ENCODE results near the gene TRAPPC14.

Gene TRAPPC14

GRCh38 chr7:100171840-100172239, 13.3 kb upstream of the TRAPPC14 start:
- no peak for DNase-seq

GRCh38 chr7:100171087-100171681, 12.7 kb upstream of the TRAPPC14 start:
- no peak for DNase-seq

GRCh38 chr7:100170101-100170897, 11.8 kb upstream of the TRAPPC14 start:
- DNase-seq: no peak

GRCh38 chr7:100169147-100169850, 10.8 kb upstream of the TRAPPC14 start:
- no peak for DNase-seq

- no peak for DNase-seq
Observed at GRCh38 chr7:100167912-100168323, 9.4 kb upstream of the TRAPPC14 start.

GRCh38 chr7:100166970-100167911, 8.7 kb upstream of the TRAPPC14 start:
- DNase-seq: no peak

GRCh38 chr7:100166317-100166940, 7.9 kb upstream of the TRAPPC14 start:
- no peak for DNase-seq

GRCh38 chr7:100163871-100164270, 5.3 kb upstream of the TRAPPC14 start:
- DNase-seq: no peak

GRCh38 chr7:100163006-100163531, 4.5 kb upstream of the TRAPPC14 start:
- no peak for DNase-seq

- no peak for DNase-seq
Observed at GRCh38 chr7:100160067-100160466, 1.5 kb upstream of the TRAPPC14 start.

GRCh38 chr7:100159099-100159623, 638 bp upstream of the TRAPPC14 start:
- no peak for DNase-seq

- DNase-seq: no peak
Observed at GRCh38 chr7:100157334-100158228, 942 bp downstream of the TRAPPC14 start.

GRCh38 chr7:100157069-100157333, 1.5 kb downstream of the TRAPPC14 start:
- DNase-seq: no peak

- DNase-seq: no peak
Observed at GRCh38 chr7:100156331-100157068, 2.0 kb downstream of the TRAPPC14 start.

GRCh38 chr7:100155553-100156317, 2.8 kb downstream of the TRAPPC14 start:
- DNase-seq: no peak

GRCh38 chr7:100154651-100155491, 3.7 kb downstream of the TRAPPC14 start:
- no peak for DNase-seq

- DNase-seq: no peak
Observed at GRCh38 chr7:100153708-100154535, 4.6 kb downstream of the TRAPPC14 start.

Measured in KG1 (cell line).